ENCODE measurements around the gene TPD52L1. TPM values are rescaled to one million over a fixed set of nuclear protein-coding genes. Genes with fewer than 3 reads are reported as not detected.

The TPD52L1 gene
- total and polyA plus RNA-seq, 2 experiments from 2014 or later = 22.8 to 24.0 TPM

DNA sequence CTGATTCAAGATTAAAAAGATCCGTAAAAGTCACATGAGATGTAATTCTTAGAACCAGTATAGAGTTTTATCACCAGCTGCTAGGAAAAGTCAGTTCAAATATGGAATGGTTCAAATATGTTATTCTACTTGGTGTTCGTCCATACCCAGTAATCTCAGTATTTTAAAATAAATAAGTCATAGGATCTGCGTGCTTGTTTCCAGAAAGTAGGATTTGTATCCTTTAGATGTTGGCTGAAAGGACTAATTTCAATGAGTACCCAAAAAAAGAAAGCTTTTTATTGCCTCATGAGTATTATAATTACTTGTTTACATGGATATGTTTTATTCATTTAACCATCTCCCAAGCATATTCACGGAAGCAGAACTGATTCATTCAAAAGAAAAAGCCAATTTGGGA, 12.2 kb downstream of the TPD52L1 start:
- Mint-ChIP-seq H3K4me3 (no peak overlapping the region), H3K36me3 (ENCODE audit: low read depth) (no peaks in the 10 kb centered on the region), H3K27me3 (ENCODE audit: insufficient read depth, low read depth, poor library complexity) (no peaks in the 10 kb centered on the region), H3K9me3 (no peaks in the 10 kb centered on the region), H3K27ac (no peak overlapping the region), H3K4me1 (no peaks in the 10 kb centered on the region)
- Histone ChIP-seq H3K4me1 (ENCODE audit: insufficient read depth) (no peaks in the 10 kb centered on the region), H3K36me3 (ENCODE audit: insufficient read depth) (no peaks in the 10 kb centered on the region), H3K9me2 (ENCODE audit: insufficient read depth) (peaks cover 9% of the 10 kb centered on the region; the same call in 1 of the 2 replicates), H3K79me2 (replicated peaks; ENCODE audit: insufficient read depth) (no peaks in the 10 kb centered on the region), H2AFZ (no peak overlapping the region), H3F3A (replicated peaks; ENCODE audit: low read depth) (no peaks in the 10 kb centered on the region), H3K4me3 (no peak overlapping the region), H3K4me2 (no peak overlapping the region), H4K20me1 (replicated peaks; ENCODE audit: insufficient read depth) (no peaks in the 10 kb centered on the region), H3K27ac (ENCODE audit: low read depth) (no peak overlapping the region), H3K27me3 (ENCODE audit: insufficient read depth) (no peaks in the 10 kb centered on the region)
- TF ChIP-seq JUNB (IDR thresholded peaks at IDR 0.05; ENCODE audit: unreplicated experiment) (no peak), STAT1 (IDR thresholded peaks at IDR 0.05; ENCODE audit: unreplicated experiment) (no peak), EZH2 (IDR thresholded peaks at IDR 0.05; ENCODE audit: low read depth, unreplicated experiment) (no peak), ZNF114 (CRISPR knock-in tag; IDR thresholded peaks at IDR 0.05) (no peak), EZH2phosphoT487 (IDR thresholded peaks at IDR 0.05; ENCODE audit: unreplicated experiment) (no peak), NANOG (IDR thresholded peaks at IDR 0.05; ENCODE audit: borderline replicate concordance) (no peak), CREB1 (CRISPR knock-in tag; IDR thresholded peaks at IDR 0.05; ENCODE audit: low read depth) (no peak), ZNF331 (CRISPR knock-in tag; IDR thresholded peaks at IDR 0.05; ENCODE audit: low read depth) (no peak), POLR2AphosphoS5 (IDR thresholded peaks at IDR 0.05; ENCODE audit: low read depth) (no peak)
- TF ChIP-seq, protein P1, sequence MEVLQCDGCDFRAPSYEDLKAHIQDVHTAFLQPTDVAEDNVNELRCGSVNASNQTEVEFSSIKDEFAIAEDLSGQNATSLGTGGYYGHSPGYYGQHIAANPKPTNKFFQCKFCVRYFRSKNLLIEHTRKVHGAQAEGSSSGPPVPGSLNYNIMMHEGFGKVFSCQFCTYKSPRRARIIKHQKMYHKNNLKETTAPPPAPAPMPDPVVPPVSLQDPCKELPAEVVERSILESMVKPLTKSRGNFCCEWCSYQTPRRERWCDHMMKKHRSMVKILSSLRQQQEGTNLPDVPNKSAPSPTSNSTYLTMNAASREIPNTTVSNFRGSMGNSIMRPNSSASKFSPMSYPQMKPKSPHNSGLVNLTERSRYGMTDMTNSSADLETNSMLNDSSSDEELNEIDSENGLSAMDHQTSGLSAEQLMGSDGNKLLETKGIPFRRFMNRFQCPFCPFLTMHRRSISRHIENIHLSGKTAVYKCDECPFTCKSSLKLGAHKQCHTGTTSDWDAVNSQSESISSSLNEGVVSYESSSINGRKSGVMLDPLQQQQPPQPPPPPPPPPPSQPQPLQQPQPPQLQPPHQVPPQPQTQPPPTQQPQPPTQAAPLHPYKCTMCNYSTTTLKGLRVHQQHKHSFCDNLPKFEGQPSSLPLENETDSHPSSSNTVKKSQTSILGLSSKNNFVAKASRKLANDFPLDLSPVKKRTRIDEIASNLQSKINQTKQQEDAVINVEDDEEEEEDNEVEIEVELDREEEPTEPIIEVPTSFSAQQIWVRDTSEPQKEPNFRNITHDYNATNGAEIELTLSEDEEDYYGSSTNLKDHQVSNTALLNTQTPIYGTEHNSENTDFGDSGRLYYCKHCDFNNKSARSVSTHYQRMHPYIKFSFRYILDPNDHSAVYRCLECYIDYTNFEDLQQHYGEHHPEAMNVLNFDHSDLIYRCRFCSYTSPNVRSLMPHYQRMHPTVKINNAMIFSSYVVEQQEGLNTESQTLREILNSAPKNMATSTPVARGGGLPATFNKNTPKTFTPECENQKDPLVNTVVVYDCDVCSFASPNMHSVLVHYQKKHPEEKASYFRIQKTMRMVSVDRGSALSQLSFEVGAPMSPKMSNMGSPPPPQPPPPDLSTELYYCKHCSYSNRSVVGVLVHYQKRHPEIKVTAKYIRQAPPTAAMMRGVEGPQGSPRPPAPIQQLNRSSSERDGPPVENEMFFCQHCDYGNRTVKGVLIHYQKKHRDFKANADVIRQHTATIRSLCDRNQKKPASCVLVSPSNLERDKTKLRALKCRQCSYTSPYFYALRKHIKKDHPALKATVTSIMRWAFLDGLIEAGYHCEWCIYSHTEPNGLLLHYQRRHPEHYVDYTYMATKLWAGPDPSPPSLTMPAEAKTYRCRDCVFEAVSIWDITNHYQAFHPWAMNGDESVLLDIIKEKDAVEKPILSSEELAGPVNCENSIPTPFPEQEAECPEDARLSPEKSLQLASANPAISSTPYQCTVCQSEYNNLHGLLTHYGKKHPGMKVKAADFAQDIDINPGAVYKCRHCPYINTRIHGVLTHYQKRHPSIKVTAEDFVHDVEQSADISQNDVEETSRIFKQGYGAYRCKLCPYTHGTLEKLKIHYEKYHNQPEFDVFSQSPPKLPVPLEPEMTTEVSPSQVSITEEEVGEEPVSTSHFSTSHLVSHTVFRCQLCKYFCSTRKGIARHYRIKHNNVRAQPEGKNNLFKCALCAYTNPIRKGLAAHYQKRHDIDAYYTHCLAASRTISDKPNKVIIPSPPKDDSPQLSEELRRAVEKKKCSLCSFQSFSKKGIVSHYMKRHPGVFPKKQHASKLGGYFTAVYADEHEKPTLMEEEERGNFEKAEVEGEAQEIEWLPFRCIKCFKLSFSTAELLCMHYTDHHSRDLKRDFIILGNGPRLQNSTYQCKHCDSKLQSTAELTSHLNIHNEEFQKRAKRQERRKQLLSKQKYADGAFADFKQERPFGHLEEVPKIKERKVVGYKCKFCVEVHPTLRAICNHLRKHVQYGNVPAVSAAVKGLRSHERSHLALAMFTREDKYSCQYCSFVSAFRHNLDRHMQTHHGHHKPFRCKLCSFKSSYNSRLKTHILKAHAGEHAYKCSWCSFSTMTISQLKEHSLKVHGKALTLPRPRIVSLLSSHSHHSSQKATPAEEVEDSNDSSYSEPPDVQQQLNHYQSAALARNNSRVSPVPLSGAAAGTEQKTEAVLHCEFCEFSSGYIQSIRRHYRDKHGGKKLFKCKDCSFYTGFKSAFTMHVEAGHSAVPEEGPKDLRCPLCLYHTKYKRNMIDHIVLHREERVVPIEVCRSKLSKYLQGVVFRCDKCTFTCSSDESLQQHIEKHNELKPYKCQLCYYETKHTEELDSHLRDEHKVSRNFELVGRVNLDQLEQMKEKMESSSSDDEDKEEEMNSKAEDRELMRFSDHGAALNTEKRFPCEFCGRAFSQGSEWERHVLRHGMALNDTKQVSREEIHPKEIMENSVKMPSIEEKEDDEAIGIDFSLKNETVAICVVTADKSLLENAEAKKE (CRISPR knock-in tag; IDR thresholded peaks at IDR 0.05) = no peak
- TF ChIP-seq, protein P2, sequence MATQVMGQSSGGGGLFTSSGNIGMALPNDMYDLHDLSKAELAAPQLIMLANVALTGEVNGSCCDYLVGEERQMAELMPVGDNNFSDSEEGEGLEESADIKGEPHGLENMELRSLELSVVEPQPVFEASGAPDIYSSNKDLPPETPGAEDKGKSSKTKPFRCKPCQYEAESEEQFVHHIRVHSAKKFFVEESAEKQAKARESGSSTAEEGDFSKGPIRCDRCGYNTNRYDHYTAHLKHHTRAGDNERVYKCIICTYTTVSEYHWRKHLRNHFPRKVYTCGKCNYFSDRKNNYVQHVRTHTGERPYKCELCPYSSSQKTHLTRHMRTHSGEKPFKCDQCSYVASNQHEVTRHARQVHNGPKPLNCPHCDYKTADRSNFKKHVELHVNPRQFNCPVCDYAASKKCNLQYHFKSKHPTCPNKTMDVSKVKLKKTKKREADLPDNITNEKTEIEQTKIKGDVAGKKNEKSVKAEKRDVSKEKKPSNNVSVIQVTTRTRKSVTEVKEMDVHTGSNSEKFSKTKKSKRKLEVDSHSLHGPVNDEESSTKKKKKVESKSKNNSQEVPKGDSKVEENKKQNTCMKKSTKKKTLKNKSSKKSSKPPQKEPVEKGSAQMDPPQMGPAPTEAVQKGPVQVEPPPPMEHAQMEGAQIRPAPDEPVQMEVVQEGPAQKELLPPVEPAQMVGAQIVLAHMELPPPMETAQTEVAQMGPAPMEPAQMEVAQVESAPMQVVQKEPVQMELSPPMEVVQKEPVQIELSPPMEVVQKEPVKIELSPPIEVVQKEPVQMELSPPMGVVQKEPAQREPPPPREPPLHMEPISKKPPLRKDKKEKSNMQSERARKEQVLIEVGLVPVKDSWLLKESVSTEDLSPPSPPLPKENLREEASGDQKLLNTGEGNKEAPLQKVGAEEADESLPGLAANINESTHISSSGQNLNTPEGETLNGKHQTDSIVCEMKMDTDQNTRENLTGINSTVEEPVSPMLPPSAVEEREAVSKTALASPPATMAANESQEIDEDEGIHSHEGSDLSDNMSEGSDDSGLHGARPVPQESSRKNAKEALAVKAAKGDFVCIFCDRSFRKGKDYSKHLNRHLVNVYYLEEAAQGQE (IDR thresholded peaks at IDR 0.05; ENCODE audit: unreplicated experiment) = no peak
- TF ChIP-seq, protein P3, sequence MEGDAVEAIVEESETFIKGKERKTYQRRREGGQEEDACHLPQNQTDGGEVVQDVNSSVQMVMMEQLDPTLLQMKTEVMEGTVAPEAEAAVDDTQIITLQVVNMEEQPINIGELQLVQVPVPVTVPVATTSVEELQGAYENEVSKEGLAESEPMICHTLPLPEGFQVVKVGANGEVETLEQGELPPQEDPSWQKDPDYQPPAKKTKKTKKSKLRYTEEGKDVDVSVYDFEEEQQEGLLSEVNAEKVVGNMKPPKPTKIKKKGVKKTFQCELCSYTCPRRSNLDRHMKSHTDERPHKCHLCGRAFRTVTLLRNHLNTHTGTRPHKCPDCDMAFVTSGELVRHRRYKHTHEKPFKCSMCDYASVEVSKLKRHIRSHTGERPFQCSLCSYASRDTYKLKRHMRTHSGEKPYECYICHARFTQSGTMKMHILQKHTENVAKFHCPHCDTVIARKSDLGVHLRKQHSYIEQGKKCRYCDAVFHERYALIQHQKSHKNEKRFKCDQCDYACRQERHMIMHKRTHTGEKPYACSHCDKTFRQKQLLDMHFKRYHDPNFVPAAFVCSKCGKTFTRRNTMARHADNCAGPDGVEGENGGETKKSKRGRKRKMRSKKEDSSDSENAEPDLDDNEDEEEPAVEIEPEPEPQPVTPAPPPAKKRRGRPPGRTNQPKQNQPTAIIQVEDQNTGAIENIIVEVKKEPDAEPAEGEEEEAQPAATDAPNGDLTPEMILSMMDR (conservative IDR thresholded peaks at IDR 0.05; ENCODE audit: low read depth in 2 of 2) = no peak
- TF ChIP-seq, protein P4, sequence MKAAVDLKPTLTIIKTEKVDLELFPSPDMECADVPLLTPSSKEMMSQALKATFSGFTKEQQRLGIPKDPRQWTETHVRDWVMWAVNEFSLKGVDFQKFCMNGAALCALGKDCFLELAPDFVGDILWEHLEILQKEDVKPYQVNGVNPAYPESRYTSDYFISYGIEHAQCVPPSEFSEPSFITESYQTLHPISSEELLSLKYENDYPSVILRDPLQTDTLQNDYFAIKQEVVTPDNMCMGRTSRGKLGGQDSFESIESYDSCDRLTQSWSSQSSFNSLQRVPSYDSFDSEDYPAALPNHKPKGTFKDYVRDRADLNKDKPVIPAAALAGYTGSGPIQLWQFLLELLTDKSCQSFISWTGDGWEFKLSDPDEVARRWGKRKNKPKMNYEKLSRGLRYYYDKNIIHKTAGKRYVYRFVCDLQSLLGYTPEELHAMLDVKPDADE (IDR thresholded peaks at IDR 0.05) = no peak
- DNase-seq (ENCODE audit: low spot score) (no peak), ATAC-seq (no peak)

Measured in GM23338 (cell line).